CD14-positive monocyte (primary cell): Measurements from ENCODE around the gene HENMT1. TPM values are rescaled to one million over a fixed set of nuclear protein-coding genes. Genes with fewer than 3 reads are reported as not detected.

Experiments used
- DNase-seq, 3 donors: peaks; one replicate each; pipeline ENCODE4 v3.0.0-alpha.2; 2011 to 2022
- H2AFZ ChIP-seq: 2 replicates; pipeline ENCODE4 v1.6.0; 2012; ENCODE audit warnings: mild to moderate bottlenecking, low read depth, low read length, inconsistent platforms; ENCODE audit not compliant: insufficient read depth, poor library complexity, severe bottlenecking
- H3K27ac ChIP-seq, 2 donors: 1 replicate in 1 of 2; 2 replicates in 1 of 2; pipeline ENCODE4 v1.5.1; 2012 to 2013; ENCODE audit warnings: low read length in 2 of 2, control low read depth in 1 of 2, inconsistent platforms in 1 of 2, low read depth in 1 of 2, mild to moderate bottlenecking in 1 of 2
- H3K27me3 ChIP-seq, 2 donors: one replicate each; pipeline versions ENCODE4 v1.6.0 to v1.6.1; 2011 to 2013; ENCODE audit warnings: low read length in 2 of 2; ENCODE audit not compliant: control insufficient read depth in 2 of 2, insufficient read depth in 2 of 2
- H3K36me3 ChIP-seq, 2 donors: replicated peaks in 1 of 2; 1 replicate in 1 of 2; 2 replicates in 1 of 2; pipeline versions ENCODE4 v1.5.1 to v1.6.1; 2012 to 2013; ENCODE audit warnings: low read length in 2 of 2, control low read depth in 1 of 2, inconsistent platforms in 1 of 2, mild to moderate bottlenecking in 1 of 2; ENCODE audit not compliant: insufficient read depth in 2 of 2, control insufficient read depth in 1 of 2
- H3K4me1 ChIP-seq, 2 donors: 1 replicate in 1 of 2; 2 replicates in 1 of 2; pipeline versions ENCODE4 v1.5.1 to v1.6.1; 2012 to 2013; ENCODE audit warnings: low read length in 2 of 2, control low read depth in 1 of 2, inconsistent platforms in 1 of 2, mild to moderate bottlenecking in 1 of 2, moderate library complexity in 1 of 2; ENCODE audit not compliant: insufficient read depth in 2 of 2, control insufficient read depth in 1 of 2
- H3K4me2 ChIP-seq: replicated peaks from 2 replicates; pipeline ENCODE3; 2012; ENCODE audit warnings: low read length, moderate library complexity, mild to moderate bottlenecking; ENCODE audit not compliant: poor library complexity, severe bottlenecking; ENCODE audit errors: extremely low read depth
- H3K4me3 ChIP-seq, 3 experiments: fragments of 200-600 bp in 1 of 3; sonication (generic) in 1 of 3; replicated peaks in 1 of 3; 1 replicate in 2 of 3; 2 replicates in 1 of 3; pipeline ENCODE4 v1.5.1; 2011 to 2013; ENCODE audit warnings: low read length in 3 of 3, mild to moderate bottlenecking in 3 of 3, control low read depth in 2 of 3, low read depth in 2 of 3, inconsistent platforms in 1 of 3, moderate library complexity in 1 of 3
- H3K79me2 ChIP-seq: 2 replicates; pipeline ENCODE4 v1.6.0; 2012; ENCODE audit warnings: mild to moderate bottlenecking, control low read depth, inconsistent platforms, low read length, moderate library complexity; ENCODE audit not compliant: insufficient read depth
- H3K9ac ChIP-seq: 2 replicates; pipeline ENCODE4 v1.6.0; 2017; ENCODE audit warnings: low read length, mild to moderate bottlenecking; ENCODE audit not compliant: insufficient read depth, poor library complexity, severe bottlenecking
- H3K9me3 ChIP-seq, 2 donors: replicated peaks in 1 of 2; 1 replicate in 1 of 2; 2 replicates in 1 of 2; pipeline versions ENCODE4 v1.5.1 to v1.6.1; 2012 to 2013; ENCODE audit warnings: low read length in 2 of 2, control low read depth in 1 of 2; ENCODE audit not compliant: control insufficient read depth in 1 of 2, insufficient read depth in 1 of 2
- H4K20me1 ChIP-seq: 2 replicates; pipeline ENCODE4 v1.6.0; 2012; ENCODE audit warnings: mild to moderate bottlenecking, low read length, control low read depth, moderate library complexity; ENCODE audit not compliant: insufficient read depth
- H3K27ac Mint-ChIP-seq, 7 donors: one replicate each; pipeline ENCODE4 v1.8.0; 2020; ENCODE audit warnings: mild to moderate bottlenecking in 7 of 7, mixed read lengths in 7 of 7, moderate library complexity in 6 of 7, inconsistent platforms in 2 of 7
- H3K27me3 Mint-ChIP-seq, 3 donors: one replicate each; pipeline ENCODE4 v1.8.0; 2021 to 2022; ENCODE audit warnings: low read depth in 3 of 3, mild to moderate bottlenecking in 3 of 3, mixed read lengths in 3 of 3, moderate library complexity in 3 of 3, inconsistent platforms in 1 of 3
- H3K36me3 Mint-ChIP-seq, 2 donors: one replicate each; pipeline ENCODE4 v1.8.0; 2020; ENCODE audit warnings: mixed read lengths in 2 of 2, inconsistent platforms in 1 of 2, mild to moderate bottlenecking in 1 of 2
- H3K4me1 Mint-ChIP-seq: one replicate; pipeline ENCODE4 v1.8.0; 2020; ENCODE audit warnings: mild to moderate bottlenecking, mixed read lengths
- H3K4me3 Mint-ChIP-seq, 2 donors: one replicate each; pipeline ENCODE4 v1.8.0; 2020; ENCODE audit warnings: mild to moderate bottlenecking in 2 of 2, mixed read lengths in 2 of 2, moderate library complexity in 1 of 2
- H3K9me3 Mint-ChIP-seq, 7 donors: one replicate each; pipeline ENCODE4 v1.8.0; 2020 to 2022; ENCODE audit warnings: mixed read lengths in 7 of 7, mild to moderate bottlenecking in 6 of 7, moderate library complexity in 6 of 7, inconsistent platforms in 2 of 7
- CTCF ChIP-seq: fragments of 200-600 bp; IDR thresholded peaks from one replicate; pipeline ENCODE4 v1.8.0; 2022; ENCODE audit warnings: antibody characterized with exemption, mild to moderate bottlenecking
- WGBS: methylation state at CpG from one replicate; pipeline ENCODE4 v1.1.5; 2013; ENCODE audit warnings: missing lambda C conversion rate; ENCODE audit not compliant: insufficient coverage; 5-methylcytosine and 5-hydroxymethylcytosine counted together
- intact Hi-C, 2 donors: fragments of 100-400 bp; cut with micrococcal nuclease; formaldehyde crosslinking; loops; one replicate each; pipeline versions ENCODE4 v1.15.0 to v1.15.1; 2023
- polyA plus RNA-seq, 3 donors: library from polyadenylated mRNA; depleted of rRNA in 1 of 3; unstranded in 2 of 3; stranded (reverse) in 1 of 3; fragments of 300-500 nt in 2 of 3; fragments of >200 nt in 1 of 3; fragmentation: Illumina TruSeq in 2 of 3; gene quantifications; 1 replicate in 2 of 3; 2 replicates in 1 of 3; pipeline ENCODE4 v1.2.3, GENCODE V29; 2012 to 2021

Gene HENMT1
- polyA plus RNA-seq, 3 donors, result 10.5 to 14.5 (median 13.4) TPM

DNA sequence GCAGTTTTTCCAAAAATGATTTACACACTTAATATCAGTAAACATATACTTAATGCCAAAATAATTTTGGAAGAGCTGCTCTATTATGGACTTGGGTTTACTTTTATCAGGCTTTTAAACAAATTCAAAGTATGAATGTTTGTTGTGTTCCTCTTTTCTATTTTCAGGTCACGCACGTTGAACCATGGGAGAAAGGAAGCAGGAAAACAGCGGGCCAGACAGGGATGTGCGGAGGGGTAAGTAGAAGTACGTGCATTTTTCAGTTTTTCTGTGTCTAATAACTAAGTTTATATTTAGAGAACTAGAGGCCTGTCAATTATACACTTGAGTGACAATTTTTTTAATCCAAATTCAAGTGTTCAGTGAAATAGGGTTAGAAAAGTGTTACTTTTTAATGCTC is 34.6 kb upstream of the HENMT1 start:
- Mint-ChIP-seq H3K27ac (peak overlapping the region in 6 of 7 donors; percentile 19 to 73 (median 68)), H3K4me1 (peaks cover 49% of the 10 kb centered on the region), H3K27me3 (peaks cover 0 to 5% (median 0%) of the 10 kb centered on the region in 3 donors), H3K4me3 (peak overlapping the region in 1 of 2 donors; percentile 56), H3K9me3 (peaks cover 0 to 2% (median 0%) of the 10 kb centered on the region in 7 donors), H3K36me3 (peaks cover 47 to 51% of the 10 kb centered on the region in 2 donors)
- H4K20me1 ChIP-seq, result peaks cover 67% of the 10 kb centered on the region
- peak overlapping the region in 1 of 2 donors; percentile 65 for H3K27ac ChIP-seq
- H3K27me3 ChIP-seq, result no peaks in the 10 kb centered on the region
- no peaks in the 10 kb centered on the region for H3K9me3 ChIP-seq
- peak overlapping the region; percentile 93 for H3K4me2 ChIP-seq
- no CpG with 5 or more reads among the region's 5 CpGs for whole genome bisulfite sequencing
- peak in 2 of 3 donors; percentile 41 to 47 for DNase-seq
- H2AFZ ChIP-seq, result no peak overlapping the region
- peaks cover 41 to 48% of the 10 kb centered on the region in 2 donors for H3K36me3 ChIP-seq
- peak overlapping the region in 1 of 3 experiments; percentile 86 for H3K4me3 ChIP-seq
- peaks cover 35 to 61% of the 10 kb centered on the region in 2 donors for H3K4me1 ChIP-seq
- H3K79me2 ChIP-seq, result peaks cover 78% of the 10 kb centered on the region
- TF ChIP-seq CTCF, result no peak
- intact Hi-C loops, result loop anchor here in 1 of 2 donors (2.0 to 10.0 kb wide), 2 partner anchors 51 to 189 kb away; partner anchors contain the start of gene STXBP3
- no peak overlapping the region for H3K9ac ChIP-seq

DNA sequence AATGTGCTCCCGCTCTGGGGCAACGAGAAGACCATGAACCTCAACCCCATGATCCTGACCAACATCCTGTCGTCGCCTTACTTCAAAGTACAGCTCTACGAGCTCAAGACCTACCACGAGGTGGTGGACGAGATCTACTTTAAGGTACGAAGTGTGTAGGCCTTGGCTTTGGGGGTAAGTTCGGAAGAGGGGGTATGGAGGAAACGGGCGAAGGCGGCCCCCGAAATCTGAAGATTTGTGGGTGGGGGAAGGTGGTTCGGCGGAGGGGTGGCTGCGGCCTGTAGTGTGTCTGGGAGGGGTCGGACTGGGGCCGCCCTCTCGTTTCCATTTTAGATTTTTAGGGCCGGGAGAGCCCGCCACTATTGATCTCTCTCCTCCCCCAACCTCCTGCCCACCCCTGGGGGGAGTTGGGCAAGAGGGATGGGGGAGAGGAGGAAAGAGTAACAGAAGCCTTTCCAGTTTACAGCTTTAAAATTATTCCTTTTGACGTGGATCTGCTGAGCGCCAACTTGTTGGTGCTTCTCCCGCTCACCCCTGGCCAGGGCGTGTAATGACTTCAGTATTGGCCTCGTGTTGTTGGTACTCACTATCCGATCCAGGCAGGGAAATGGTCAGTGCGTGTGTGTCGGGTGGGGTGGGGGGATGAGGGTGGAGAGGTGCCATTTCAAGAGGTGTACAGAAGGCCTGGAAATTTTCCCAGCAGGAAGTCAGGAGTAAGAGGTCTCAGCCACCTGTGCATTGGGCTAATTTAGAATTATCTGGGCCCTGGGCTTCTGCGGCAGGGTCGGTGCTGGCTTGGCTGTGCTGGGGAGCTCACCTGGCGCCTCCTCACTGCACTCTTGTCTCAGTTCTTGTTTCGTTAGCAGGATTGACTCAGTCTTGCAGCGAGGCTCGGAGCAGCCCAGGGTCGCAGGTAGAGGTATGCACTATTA is 32.1 kb upstream of the HENMT1 start:
- WGBS, result 0% methylated on average over 21 of the region's 36 CpGs
- Mint-ChIP-seq H3K36me3 (peaks cover 24 to 26% of the 10 kb centered on the region in 2 donors), H3K4me1 (peaks cover 33% of the 10 kb centered on the region), H3K4me3 (peak overlapping the region; percentile 92 to 98), H3K27me3 (peaks cover 0 to 6% (median 5%) of the 10 kb centered on the region in 3 donors), H3K27ac (peak overlapping the region; percentile 97 to 99 (median 99)), H3K9me3 (peaks cover 0 to 6% (median 0%) of the 10 kb centered on the region in 7 donors)
- Histone ChIP-seq H3K9ac (peak overlapping the region; percentile 93), H3K4me3 (peak overlapping the region; percentile 67 to 86 (median 83)), H3K36me3 (peaks cover 24 to 26% of the 10 kb centered on the region in 2 donors), H3K27me3 (no peaks in the 10 kb centered on the region), H4K20me1 (peaks cover 52% of the 10 kb centered on the region), H3K4me2 (peak overlapping the region; percentile 93), H3K79me2 (peaks cover 73% of the 10 kb centered on the region), H3K9me3 (no peaks in the 10 kb centered on the region), H2AFZ (peak overlapping the region; percentile 89), H3K4me1 (peaks cover 18 to 42% of the 10 kb centered on the region in 2 donors), H3K27ac (peak overlapping the region; percentile 94 to 95)
- intact Hi-C loops, result loop anchor here (5.0 to 10.0 kb wide), 3 partner anchors 54 to 192 kb away; partner anchors contain the start of gene STXBP3 (in 1 of the 2)
- peak in 2 of 3 donors; percentile 68 to 80 for DNase-seq
- no peak for TF ChIP-seq CTCF
